Lower leg skin (tissue), 3 donors: Measurements from ENCODE around the gene CALML5.

ENCODE experiments used
- POLR2A ChIP-seq, 2 donors: fragments of 450-650 bp; IDR thresholded peaks; one replicate each; pipeline ENCODE4 v1.6.1; 2016 to 2017; ENCODE audit warnings: antibody characterized with exemption in 2 of 2, mild to moderate bottlenecking in 1 of 2, moderate library complexity in 1 of 2
- TF ChIP-seq, protein P1 (sequence below), 3 donors: fragments of 450-650 bp; IDR thresholded peaks; one replicate each; pipeline ENCODE4 v1.5.1; 2016; ENCODE audit warnings: antibody characterized with exemption in 3 of 3, mild to moderate bottlenecking in 3 of 3, moderate library complexity in 2 of 3

DNA sequence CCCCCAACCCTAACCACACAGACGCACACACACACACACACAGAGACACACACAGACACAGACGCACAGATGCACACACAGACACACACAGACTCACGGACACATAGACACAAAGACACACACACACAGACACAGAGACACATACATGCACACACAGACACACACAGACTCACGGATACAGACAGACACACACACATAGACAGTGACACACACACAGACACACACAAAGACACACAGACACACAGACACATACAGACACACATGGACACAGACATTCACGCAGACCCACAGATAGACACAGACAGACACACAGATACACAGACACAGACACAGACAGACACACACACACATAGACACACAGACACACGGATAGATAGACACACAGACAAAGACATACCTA lies 2.1 kb downstream of the CALML5 start:
- TF ChIP-seq, protein P1, sequence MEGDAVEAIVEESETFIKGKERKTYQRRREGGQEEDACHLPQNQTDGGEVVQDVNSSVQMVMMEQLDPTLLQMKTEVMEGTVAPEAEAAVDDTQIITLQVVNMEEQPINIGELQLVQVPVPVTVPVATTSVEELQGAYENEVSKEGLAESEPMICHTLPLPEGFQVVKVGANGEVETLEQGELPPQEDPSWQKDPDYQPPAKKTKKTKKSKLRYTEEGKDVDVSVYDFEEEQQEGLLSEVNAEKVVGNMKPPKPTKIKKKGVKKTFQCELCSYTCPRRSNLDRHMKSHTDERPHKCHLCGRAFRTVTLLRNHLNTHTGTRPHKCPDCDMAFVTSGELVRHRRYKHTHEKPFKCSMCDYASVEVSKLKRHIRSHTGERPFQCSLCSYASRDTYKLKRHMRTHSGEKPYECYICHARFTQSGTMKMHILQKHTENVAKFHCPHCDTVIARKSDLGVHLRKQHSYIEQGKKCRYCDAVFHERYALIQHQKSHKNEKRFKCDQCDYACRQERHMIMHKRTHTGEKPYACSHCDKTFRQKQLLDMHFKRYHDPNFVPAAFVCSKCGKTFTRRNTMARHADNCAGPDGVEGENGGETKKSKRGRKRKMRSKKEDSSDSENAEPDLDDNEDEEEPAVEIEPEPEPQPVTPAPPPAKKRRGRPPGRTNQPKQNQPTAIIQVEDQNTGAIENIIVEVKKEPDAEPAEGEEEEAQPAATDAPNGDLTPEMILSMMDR (IDR thresholded peaks at IDR 0.05) = no peak
- TF ChIP-seq POLR2A (IDR thresholded peaks at IDR 0.05) = no peak
